ENCODE data around the gene ZWILCH.
"Not testable (repeated sequence)": the region's sequence is repeated elsewhere in the genome, so short reads cannot be mapped to it uniquely, and the experiment has no call there.

Gene ZWILCH

GRCh38 chr15:66503041-66503648, 2.0 kb upstream of the ZWILCH start:
- peaks cover 50% of the 10 kb centered on the region for H3K36me3 ChIP-seq (ENCODE audit: insufficient read depth, low read length)
- peak overlapping the region; percentile 95 for H3K27ac ChIP-seq (ENCODE audit: low read depth, low read length)
- not testable (repeated sequence) for H3K27me3 ChIP-seq (ENCODE audit: insufficient read depth, low read length); H2AFZ ChIP-seq (ENCODE audit: low read length, unreplicated experiment)
- peaks cover 73% of the 10 kb centered on the region for H3K79me2 ChIP-seq (ENCODE audit: control insufficient read depth, insufficient read depth, low read length, unreplicated experiment)
- H3K4me1 ChIP-seq (ENCODE audit: control insufficient read depth, insufficient read depth, low read length, unreplicated experiment) = peaks cover 29% of the 10 kb centered on the region
- peak overlapping the region; percentile 97 for H3K4me3 ChIP-seq (ENCODE audit: low read depth, low read length)

GRCh38 chr15:66503780-66504562, 1.2 kb upstream of the ZWILCH start:
- peak overlapping the region; percentile 97 for H3K4me3 ChIP-seq (ENCODE audit: low read depth, low read length)
- H3K79me2 ChIP-seq (ENCODE audit: control insufficient read depth, insufficient read depth, low read length, unreplicated experiment) = peaks cover 80% of the 10 kb centered on the region
- peak overlapping the region; percentile 95 for H3K27ac ChIP-seq (ENCODE audit: low read depth, low read length)
- H3K36me3 ChIP-seq (ENCODE audit: insufficient read depth, low read length) = peaks cover 41% of the 10 kb centered on the region
- H2AFZ ChIP-seq (ENCODE audit: low read length, unreplicated experiment) = no peak overlapping the region
- H3K4me1 ChIP-seq (ENCODE audit: control insufficient read depth, insufficient read depth, low read length, unreplicated experiment) = peaks cover 29% of the 10 kb centered on the region
- H3K27me3 ChIP-seq (ENCODE audit: insufficient read depth, low read length) = no peaks in the 10 kb centered on the region

DNA sequence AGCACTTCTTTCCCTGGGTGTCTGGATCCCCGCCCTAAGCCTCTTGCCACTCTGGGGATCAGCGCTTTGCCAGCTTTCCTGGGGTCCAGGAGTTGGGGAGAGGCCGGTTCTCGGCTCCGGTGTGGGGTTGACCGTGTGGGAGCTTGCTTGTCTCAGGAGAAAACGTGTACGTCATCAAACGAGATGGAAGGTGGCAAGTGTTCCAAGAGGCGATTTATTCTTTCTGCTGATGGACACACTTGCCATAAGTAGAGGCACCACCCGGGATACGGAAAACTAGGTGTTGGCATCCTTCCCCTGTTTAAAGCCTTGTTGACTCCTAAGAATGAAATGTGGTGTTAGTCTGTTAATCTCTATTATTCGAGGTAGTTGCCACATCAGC, 295 bp downstream of the ZWILCH start:
- Histone ChIP-seq H3K27me3 (ENCODE audit: insufficient read depth, low read length) (no peaks in the 10 kb centered on the region), H3K79me2 (ENCODE audit: control insufficient read depth, insufficient read depth, low read length, unreplicated experiment) (peaks cover 88% of the 10 kb centered on the region), H3K4me3 (ENCODE audit: low read depth, low read length) (peak overlapping the region; percentile 97), H3K27ac (ENCODE audit: low read depth, low read length) (peak overlapping the region; percentile 95), H3K36me3 (ENCODE audit: insufficient read depth, low read length) (peaks cover 36% of the 10 kb centered on the region), H3K4me1 (ENCODE audit: control insufficient read depth, insufficient read depth, low read length, unreplicated experiment) (peaks cover 29% of the 10 kb centered on the region), H2AFZ (ENCODE audit: low read length, unreplicated experiment) (peak overlapping the region; percentile 84)

- Histone ChIP-seq H3K4me3 (ENCODE audit: low read depth, low read length) (peak overlapping the region; percentile 97), H3K27ac (ENCODE audit: low read depth, low read length) (peak overlapping the region; percentile 95)
Observed at GRCh38 chr15:66505818-66506217, 692 bp downstream of the ZWILCH start.

DNA sequence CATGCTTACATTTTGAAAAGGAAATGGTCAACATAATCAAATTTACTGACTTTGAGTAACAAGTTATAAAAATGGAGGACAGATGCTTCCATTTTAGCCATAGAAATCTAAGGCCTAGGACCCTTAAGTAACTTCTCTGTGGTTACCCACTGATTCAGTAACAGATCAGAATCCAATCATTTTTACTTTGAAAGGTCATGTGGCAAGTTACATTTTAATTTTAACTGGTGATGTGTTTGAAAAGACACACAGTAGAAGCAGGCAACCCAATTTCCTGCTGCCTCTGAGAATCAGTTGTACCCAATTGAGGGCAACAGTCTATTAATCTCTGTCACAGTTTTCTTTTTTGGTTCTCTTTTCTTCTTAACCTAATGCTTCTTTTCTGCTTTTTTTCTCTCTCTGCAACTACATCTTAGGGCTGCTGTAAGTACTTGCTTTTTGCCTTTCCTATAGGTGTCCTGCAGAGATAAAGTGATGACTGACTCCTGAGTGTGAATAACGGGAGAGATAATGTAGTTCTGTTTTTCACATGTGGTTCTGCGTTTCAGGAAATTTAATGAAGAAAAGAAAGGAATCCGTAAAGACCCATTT, 3.3 kb downstream of the ZWILCH start:
- no peaks in the 10 kb centered on the region for H3K27me3 ChIP-seq (ENCODE audit: insufficient read depth, low read length)
- no peak overlapping the region for H3K27ac ChIP-seq (ENCODE audit: low read depth, low read length)

More at GRCh38 chr15:66505818-66506217, 692 bp downstream of the ZWILCH start:
- Histone ChIP-seq H3K79me2 (ENCODE audit: control insufficient read depth, insufficient read depth, low read length, unreplicated experiment) (peaks cover 88% of the 10 kb centered on the region), H3K27me3 (ENCODE audit: insufficient read depth, low read length) (no peaks in the 10 kb centered on the region), H2AFZ (ENCODE audit: low read length, unreplicated experiment) (peak overlapping the region; percentile 84), H3K36me3 (ENCODE audit: insufficient read depth, low read length) (peaks cover 33% of the 10 kb centered on the region), H3K4me1 (ENCODE audit: control insufficient read depth, insufficient read depth, low read length, unreplicated experiment) (peaks cover 29% of the 10 kb centered on the region)

GRCh38 chr15:66514586-66514985, 9.5 kb downstream of the ZWILCH start:
- Histone ChIP-seq H3K27ac (ENCODE audit: low read depth, low read length) (no peak overlapping the region), H2AFZ (ENCODE audit: low read length, unreplicated experiment) (no peak overlapping the region), H3K4me1 (ENCODE audit: control insufficient read depth, insufficient read depth, low read length, unreplicated experiment) (peaks cover 21% of the 10 kb centered on the region), H3K27me3 (ENCODE audit: insufficient read depth, low read length) (no peaks in the 10 kb centered on the region), H3K79me2 (ENCODE audit: control insufficient read depth, insufficient read depth, low read length, unreplicated experiment) (peaks cover 11% of the 10 kb centered on the region), H3K36me3 (ENCODE audit: insufficient read depth, low read length) (peaks cover 26% of the 10 kb centered on the region), H3K4me3 (ENCODE audit: low read depth, low read length) (no peak overlapping the region)

More for the DNA sequence above, 3.3 kb downstream of the ZWILCH start:
- Histone ChIP-seq H2AFZ (ENCODE audit: low read length, unreplicated experiment) (no peak overlapping the region), H3K4me3 (ENCODE audit: low read depth, low read length) (no peak overlapping the region), H3K4me1 (ENCODE audit: control insufficient read depth, insufficient read depth, low read length, unreplicated experiment) (peaks cover 12% of the 10 kb centered on the region), H3K79me2 (ENCODE audit: control insufficient read depth, insufficient read depth, low read length, unreplicated experiment) (peaks cover 67% of the 10 kb centered on the region), H3K36me3 (ENCODE audit: insufficient read depth, low read length) (peaks cover 10% of the 10 kb centered on the region; the same call in 1 of the 2 replicates)

- Histone ChIP-seq H3K79me2 (ENCODE audit: control insufficient read depth, insufficient read depth, low read length, unreplicated experiment) (peaks cover 5% of the 10 kb centered on the region), H3K4me3 (ENCODE audit: low read depth, low read length) (no peak overlapping the region), H3K27ac (ENCODE audit: low read depth, low read length) (peak overlapping the region; percentile 51), H3K36me3 (ENCODE audit: insufficient read depth, low read length) (peaks cover 27% of the 10 kb centered on the region), H2AFZ (ENCODE audit: low read length, unreplicated experiment) (no peak overlapping the region), H3K27me3 (ENCODE audit: insufficient read depth, low read length) (no peaks in the 10 kb centered on the region), H3K4me1 (ENCODE audit: control insufficient read depth, insufficient read depth, low read length, unreplicated experiment) (peaks cover 21% of the 10 kb centered on the region)
Observed at GRCh38 chr15:66515901-66516322, 10.8 kb downstream of the ZWILCH start.

- Histone ChIP-seq H2AFZ (ENCODE audit: low read length, unreplicated experiment) (no peak overlapping the region), H3K4me3 (ENCODE audit: low read depth, low read length) (no peak overlapping the region), H3K27ac (ENCODE audit: low read depth, low read length) (no peak overlapping the region), H3K27me3 (ENCODE audit: insufficient read depth, low read length) (no peaks in the 10 kb centered on the region), H3K36me3 (ENCODE audit: insufficient read depth, low read length) (peaks cover 16% of the 10 kb centered on the region), H3K79me2 (ENCODE audit: control insufficient read depth, insufficient read depth, low read length, unreplicated experiment) (peaks cover 3% of the 10 kb centered on the region), H3K4me1 (ENCODE audit: control insufficient read depth, insufficient read depth, low read length, unreplicated experiment) (no peaks in the 10 kb centered on the region)
Observed at GRCh38 chr15:66523926-66524325, 18.8 kb downstream of the ZWILCH start.

DNA sequence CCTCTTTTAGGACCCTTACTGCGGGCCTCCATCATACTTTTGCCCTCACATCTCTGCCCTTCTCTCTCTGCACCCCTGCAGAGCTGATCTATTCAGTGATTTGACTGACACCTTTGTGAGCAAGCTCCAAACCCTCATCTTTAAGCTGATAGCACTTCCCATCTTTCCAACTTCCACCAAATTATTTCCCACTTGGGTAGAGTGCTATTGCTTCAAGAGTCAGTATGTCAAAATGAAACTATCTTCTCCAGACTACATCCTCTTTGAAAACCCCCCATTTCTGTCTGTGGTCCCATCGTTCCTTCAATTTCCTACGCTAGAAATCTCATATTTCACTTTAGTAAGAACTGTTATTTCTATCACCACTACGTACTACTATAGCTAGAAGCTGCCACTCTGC, 19.7 kb downstream of the ZWILCH start:
- Histone ChIP-seq H3K27ac (ENCODE audit: low read depth, low read length) (no peak overlapping the region), H2AFZ (ENCODE audit: low read length, unreplicated experiment) (no peak overlapping the region), H3K4me1 (ENCODE audit: control insufficient read depth, insufficient read depth, low read length, unreplicated experiment) (peaks cover 3% of the 10 kb centered on the region), H3K79me2 (ENCODE audit: control insufficient read depth, insufficient read depth, low read length, unreplicated experiment) (peaks cover 3% of the 10 kb centered on the region), H3K27me3 (ENCODE audit: insufficient read depth, low read length) (no peaks in the 10 kb centered on the region), H3K36me3 (ENCODE audit: insufficient read depth, low read length) (peaks cover 22% of the 10 kb centered on the region), H3K4me3 (ENCODE audit: low read depth, low read length) (no peak overlapping the region)

GRCh38 chr15:66535056-66535455, 29.9 kb downstream of the ZWILCH start:
- H3K79me2 ChIP-seq (ENCODE audit: control insufficient read depth, insufficient read depth, low read length, unreplicated experiment) = no peaks in the 10 kb centered on the region
- peaks cover 29% of the 10 kb centered on the region for H3K36me3 ChIP-seq (ENCODE audit: insufficient read depth, low read length)
- no peak overlapping the region for H3K4me3 ChIP-seq (ENCODE audit: low read depth, low read length)
- H3K4me1 ChIP-seq (ENCODE audit: control insufficient read depth, insufficient read depth, low read length, unreplicated experiment) = no peaks in the 10 kb centered on the region
- no peak overlapping the region for H2AFZ ChIP-seq (ENCODE audit: low read length, unreplicated experiment)
- no peaks in the 10 kb centered on the region for H3K27me3 ChIP-seq (ENCODE audit: insufficient read depth, low read length)
- no peak overlapping the region for H3K27ac ChIP-seq (ENCODE audit: low read depth, low read length)
